Activated naive CD4-positive, alpha-beta T cell treated with Interleukin-2 at 50 U/mL for 16 hours (primary cell): ENCODE results near the gene SERPINB5.
"Not testable (repeated sequence)": the region's sequence is repeated elsewhere in the genome, so short reads cannot be mapped to it uniquely, and the experiment has no call there.

Source experiments
- DNase-seq: peaks from one replicate; pipeline ENCODE4 v3.0.0-alpha.2; 2020

The SERPINB5 gene

GRCh38 chr18:63476668-63477067, at the start of gene SERPINB5:
TSS of gene SERPINB5 (plus strand) at chr18:63476958. CDS start at chr18:63484429, 7,471 bp downstream.
- DNase-seq: no peak

- DNase-seq: no peak
These were observed 49.2 kb upstream of the SERPINB5 start for GRCh38 chr18:63427558-63427957.

GRCh38 chr18:63430526-63430925, 46.2 kb upstream of the SERPINB5 start:
- no peak for DNase-seq

- DNase-seq: no peak
These were observed 45.6 kb upstream of the SERPINB5 start for GRCh38 chr18:63431180-63431579.

- DNase-seq: no peak
These were observed 43.4 kb upstream of the SERPINB5 start for GRCh38 chr18:63433334-63433866.

- no peak for DNase-seq
These were observed 38.6 kb upstream of the SERPINB5 start for GRCh38 chr18:63438181-63438580.

GRCh38 chr18:63439334-63439733, 37.4 kb upstream of the SERPINB5 start:
- peak; percentile 42 for DNase-seq

GRCh38 chr18:63440219-63440618, 36.5 kb upstream of the SERPINB5 start:
- no peak for DNase-seq

- no peak for DNase-seq
These were observed 35.9 kb upstream of the SERPINB5 start for GRCh38 chr18:63440881-63441280.

- no peak for DNase-seq
These were observed 32.9 kb upstream of the SERPINB5 start for GRCh38 chr18:63443829-63444228.

- DNase-seq: no peak
These were observed 32.2 kb upstream of the SERPINB5 start for GRCh38 chr18:63444580-63444979.

- no peak for DNase-seq
These were observed 31.7 kb upstream of the SERPINB5 start for GRCh38 chr18:63445037-63445436.

GRCh38 chr18:63446266-63446665, 30.5 kb upstream of the SERPINB5 start:
- DNase-seq: no peak

GRCh38 chr18:63447066-63447465, 29.7 kb upstream of the SERPINB5 start:
- no peak for DNase-seq

- no peak for DNase-seq
These were observed 27.3 kb upstream of the SERPINB5 start for GRCh38 chr18:63449426-63449825.

GRCh38 chr18:63451799-63452660, 24.7 kb upstream of the SERPINB5 start:
- no peak for DNase-seq

GRCh38 chr18:63452751-63453150, 24.0 kb upstream of the SERPINB5 start:
- not testable (repeated sequence) for DNase-seq

GRCh38 chr18:63454497-63454896, 22.3 kb upstream of the SERPINB5 start:
- DNase-seq: no peak

- DNase-seq: no peak
These were observed 18.8 kb upstream of the SERPINB5 start for GRCh38 chr18:63457977-63458376.

GRCh38 chr18:63460414-63460813, 16.3 kb upstream of the SERPINB5 start:
- DNase-seq: no peak

GRCh38 chr18:63464434-63464833, 12.3 kb upstream of the SERPINB5 start:
- DNase-seq: no peak

GRCh38 chr18:63465059-63465458, 11.7 kb upstream of the SERPINB5 start:
- no peak for DNase-seq

GRCh38 chr18:63467699-63468098, 9.1 kb upstream of the SERPINB5 start:
- DNase-seq: no peak

GRCh38 chr18:63468575-63468974, 8.2 kb upstream of the SERPINB5 start:
- no peak for DNase-seq

- no peak for DNase-seq
These were observed 6.0 kb upstream of the SERPINB5 start for GRCh38 chr18:63470751-63471150.
